ENCODE results near the gene ZNF397.

DNA sequence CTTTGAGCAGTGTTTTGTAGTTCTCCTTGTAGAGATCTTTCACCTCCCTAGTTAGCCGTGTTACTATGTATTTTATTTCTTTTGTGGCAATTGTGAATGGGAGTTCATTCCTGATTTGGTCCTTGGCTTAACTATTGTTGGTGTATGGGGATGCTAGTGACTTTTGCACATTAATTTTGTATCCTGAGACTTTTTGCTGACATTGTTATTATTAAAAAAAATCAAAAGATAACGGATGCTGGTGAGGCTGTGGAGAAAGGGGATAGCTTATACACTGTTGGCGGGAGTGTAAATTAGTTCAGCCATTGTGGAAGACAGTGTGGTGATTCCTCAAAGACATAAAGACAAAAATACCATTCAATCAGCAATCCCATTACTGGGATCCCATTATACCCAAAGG is 17.0 kb upstream of the ZNF397 start:
- TF ChIP-seq, protein P1, sequence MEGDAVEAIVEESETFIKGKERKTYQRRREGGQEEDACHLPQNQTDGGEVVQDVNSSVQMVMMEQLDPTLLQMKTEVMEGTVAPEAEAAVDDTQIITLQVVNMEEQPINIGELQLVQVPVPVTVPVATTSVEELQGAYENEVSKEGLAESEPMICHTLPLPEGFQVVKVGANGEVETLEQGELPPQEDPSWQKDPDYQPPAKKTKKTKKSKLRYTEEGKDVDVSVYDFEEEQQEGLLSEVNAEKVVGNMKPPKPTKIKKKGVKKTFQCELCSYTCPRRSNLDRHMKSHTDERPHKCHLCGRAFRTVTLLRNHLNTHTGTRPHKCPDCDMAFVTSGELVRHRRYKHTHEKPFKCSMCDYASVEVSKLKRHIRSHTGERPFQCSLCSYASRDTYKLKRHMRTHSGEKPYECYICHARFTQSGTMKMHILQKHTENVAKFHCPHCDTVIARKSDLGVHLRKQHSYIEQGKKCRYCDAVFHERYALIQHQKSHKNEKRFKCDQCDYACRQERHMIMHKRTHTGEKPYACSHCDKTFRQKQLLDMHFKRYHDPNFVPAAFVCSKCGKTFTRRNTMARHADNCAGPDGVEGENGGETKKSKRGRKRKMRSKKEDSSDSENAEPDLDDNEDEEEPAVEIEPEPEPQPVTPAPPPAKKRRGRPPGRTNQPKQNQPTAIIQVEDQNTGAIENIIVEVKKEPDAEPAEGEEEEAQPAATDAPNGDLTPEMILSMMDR (IDR thresholded peaks at IDR 0.05; ENCODE audit: insufficient read depth, low read length, poor library complexity, severe bottlenecking), result no peak
- no peak for TF ChIP-seq EZH2phosphoT487 (conservative IDR thresholded peaks at IDR 0.05; ENCODE audit: low read length)
